Testis (tissue), 2 donors: Measurements from ENCODE around the gene FAM234B.

Experiments used
- CTCF ChIP-seq, 3 experiments: fragments of 450-650 bp in 2 of 3; fragments of 200-600 bp in 1 of 3; sonication (generic) in 1 of 3; IDR thresholded peaks; one replicate each; pipeline ENCODE4 v1.5.1; 2016 to 2019; ENCODE audit warnings: antibody characterized with exemption in 3 of 3, mild to moderate bottlenecking in 2 of 3, moderate library complexity in 1 of 3
- POLR2A ChIP-seq: fragments of 450-650 bp; IDR thresholded peaks from one replicate; pipeline ENCODE4 v1.6.1; 2017; ENCODE audit warnings: antibody characterized with exemption, mild to moderate bottlenecking, moderate library complexity

GRCh38 chr12:13119826-13120225 is 75.6 kb downstream of the FAM234B start:
- no peak for TF ChIP-seq CTCF (IDR thresholded peaks at IDR 0.05)
- no peak for TF ChIP-seq POLR2A
